Muscle layer of duodenum (tissue), 2 donors: Measurements from ENCODE around the gene GET3.
"Not testable (repeated sequence)": the region's sequence is repeated elsewhere in the genome, so short reads cannot be mapped to it uniquely, and the experiment has no call there.

ENCODE experiments used
- H3K27ac ChIP-seq: one replicate; pipeline ENCODE4 v1.7.0; 2013; ENCODE audit warnings: mild to moderate bottlenecking, low read length
- H3K27me3 ChIP-seq: one replicate; pipeline ENCODE4 v1.7.0; 2013; ENCODE audit warnings: low read depth, mild to moderate bottlenecking, control low read depth, low read length
- H3K36me3 ChIP-seq, 2 donors: one replicate each; pipeline ENCODE4 v1.7.0; 2013; ENCODE audit warnings: low read length in 2 of 2, control low read depth in 1 of 2, mild to moderate bottlenecking in 1 of 2; ENCODE audit not compliant: insufficient read depth in 2 of 2, control insufficient read depth in 1 of 2
- H3K4me1 ChIP-seq, 2 donors: one replicate each; pipeline ENCODE4 v1.7.0; 2013; ENCODE audit warnings: low read length in 2 of 2, mild to moderate bottlenecking in 2 of 2, control low read depth in 1 of 2, moderate library complexity in 1 of 2; ENCODE audit not compliant: insufficient read depth in 2 of 2, control insufficient read depth in 1 of 2
- H3K4me3 ChIP-seq, 2 donors: one replicate each; pipeline ENCODE4 v1.7.0; 2013; ENCODE audit warnings: low read length in 2 of 2, low read depth in 1 of 2, mild to moderate bottlenecking in 1 of 2
- H3K9me3 ChIP-seq, 2 donors: one replicate each; pipeline ENCODE4 v1.7.0; 2013; ENCODE audit warnings: low read length in 2 of 2, control low read depth in 1 of 2, mild to moderate bottlenecking in 1 of 2; ENCODE audit not compliant: control insufficient read depth in 1 of 2
- donor health status: healthy.

Gene GET3

GRCh38 chr19:12715929-12716328, 21.4 kb upstream of the GET3 start:
- H3K27ac ChIP-seq: no peak overlapping the region
- H3K27me3 ChIP-seq: no peaks in the 10 kb centered on the region
- no peaks in the 10 kb centered on the region for H3K9me3 ChIP-seq
- H3K4me1 ChIP-seq: peaks cover 4 to 14% of the 10 kb centered on the region in 2 donors
- H3K36me3 ChIP-seq: peaks cover 41 to 58% of the 10 kb centered on the region in 2 donors
- no peak overlapping the region for H3K4me3 ChIP-seq

GRCh38 chr19:12720296-12720695, 17.0 kb upstream of the GET3 start:
- Histone ChIP-seq H3K4me1 (peaks cover 6 to 38% of the 10 kb centered on the region in 2 donors), H3K9me3 (no peaks in the 10 kb centered on the region), H3K36me3 (peaks cover 15 to 27% of the 10 kb centered on the region in 2 donors), H3K27me3 (no peaks in the 10 kb centered on the region), H3K4me3 (peak overlapping the region; percentile 59 to 71), H3K27ac (peak overlapping the region; percentile 45)

GRCh38 chr19:12720851-12721655, 16.2 kb upstream of the GET3 start:
- Histone ChIP-seq H3K4me1 (peaks cover 6 to 38% of the 10 kb centered on the region in 2 donors), H3K4me3 (peak overlapping the region; percentile 71 to 86)

GRCh38 chr19:12721656-12722565, 15.4 kb upstream of the GET3 start:
- peaks cover 6 to 38% of the 10 kb centered on the region in 2 donors for H3K4me1 ChIP-seq
- H3K4me3 ChIP-seq: peak overlapping the region; percentile 71 to 86
- H3K27ac ChIP-seq: peak overlapping the region; percentile 90
- H3K27me3 ChIP-seq: no peaks in the 10 kb centered on the region
- peaks cover 8 to 12% of the 10 kb centered on the region in 2 donors for H3K36me3 ChIP-seq
- H3K9me3 ChIP-seq: no peaks in the 10 kb centered on the region

More at GRCh38 chr19:12720851-12721655, 16.2 kb upstream of the GET3 start:
- peaks cover 13 to 19% of the 10 kb centered on the region in 2 donors for H3K36me3 ChIP-seq
- no peaks in the 10 kb centered on the region for H3K9me3 ChIP-seq
- peak overlapping the region; percentile 90 for H3K27ac ChIP-seq
- no peaks in the 10 kb centered on the region for H3K27me3 ChIP-seq

GRCh38 chr19:12722566-12723380, 14.5 kb upstream of the GET3 start:
- peak overlapping the region; percentile 71 to 77 for H3K4me3 ChIP-seq
- peaks cover 6 to 38% of the 10 kb centered on the region in 2 donors for H3K4me1 ChIP-seq
- H3K27ac ChIP-seq: peak overlapping the region; percentile 83
- H3K36me3 ChIP-seq: peaks cover 7 to 12% of the 10 kb centered on the region in 2 donors
- no peaks in the 10 kb centered on the region for H3K9me3 ChIP-seq
- no peaks in the 10 kb centered on the region for H3K27me3 ChIP-seq

- no peaks in the 10 kb centered on the region for H3K9me3 ChIP-seq
- peak overlapping the region; percentile 83 for H3K27ac ChIP-seq
- peak overlapping the region; percentile 71 to 77 for H3K4me3 ChIP-seq
- H3K36me3 ChIP-seq: peaks cover 7 to 16% of the 10 kb centered on the region in 2 donors
- H3K4me1 ChIP-seq: peaks cover 6 to 38% of the 10 kb centered on the region in 2 donors
- H3K27me3 ChIP-seq: no peaks in the 10 kb centered on the region
These were observed 14.0 kb upstream of the GET3 start for GRCh38 chr19:12723381-12723640.

- Histone ChIP-seq H3K36me3 (peaks cover 2 to 15% of the 10 kb centered on the region in 2 donors), H3K4me1 (peaks cover 6 to 34% of the 10 kb centered on the region in 2 donors), H3K9me3 (no peaks in the 10 kb centered on the region), H3K4me3 (peak within 1 kb of the TSS; percentile 71 to 77), H3K27me3 (no peaks in the 10 kb centered on the region), H3K27ac (peak within 1 kb of the TSS; percentile 83)
These were observed 13.5 kb upstream of the GET3 start, which contains the start of gene TNPO2 for GRCh38 chr19:12723641-12724426. Gene TNPO2, minus strand, starts transcription at chr19:12723932. Its CDS starts 2,955 bp downstream, at chr19:12720977.

GRCh38 chr19:12725612-12726011, 11.7 kb upstream of the GET3 start:
- H3K27ac ChIP-seq, H3K4me3 ChIP-seq, H3K9me3 ChIP-seq, H3K27me3 ChIP-seq: not testable (repeated sequence)
- H3K4me1 ChIP-seq: peaks cover 3 to 27% of the 10 kb centered on the region in 2 donors
- H3K36me3 ChIP-seq: peaks cover 8 to 28% of the 10 kb centered on the region in 2 donors

- Histone ChIP-seq H3K9me3 (no peaks in the 10 kb centered on the region), H3K27me3 (no peaks in the 10 kb centered on the region), H3K27ac (no peak overlapping the region), H3K4me3 (no peak overlapping the region), H3K4me1 (peaks cover 3 to 21% of the 10 kb centered on the region in 2 donors), H3K36me3 (peaks cover 15 to 38% of the 10 kb centered on the region in 2 donors)
These were observed 10.3 kb upstream of the GET3 start for GRCh38 chr19:12726988-12727316.

GRCh38 chr19:12727745-12728433, 9.4 kb upstream of the GET3 start:
- H3K4me3 ChIP-seq: no peak overlapping the region
- no peak overlapping the region for H3K27ac ChIP-seq
- H3K36me3 ChIP-seq: peaks cover 15 to 42% of the 10 kb centered on the region in 2 donors
- H3K27me3 ChIP-seq: no peaks in the 10 kb centered on the region
- H3K4me1 ChIP-seq: peaks cover 3 to 30% of the 10 kb centered on the region in 2 donors
- no peaks in the 10 kb centered on the region for H3K9me3 ChIP-seq
